ENCODE data around the gene EXTL2.
"Not testable (repeated sequence)": the region's sequence is repeated elsewhere in the genome, so short reads cannot be mapped to it uniquely, and the experiment has no call there.

DNA sequence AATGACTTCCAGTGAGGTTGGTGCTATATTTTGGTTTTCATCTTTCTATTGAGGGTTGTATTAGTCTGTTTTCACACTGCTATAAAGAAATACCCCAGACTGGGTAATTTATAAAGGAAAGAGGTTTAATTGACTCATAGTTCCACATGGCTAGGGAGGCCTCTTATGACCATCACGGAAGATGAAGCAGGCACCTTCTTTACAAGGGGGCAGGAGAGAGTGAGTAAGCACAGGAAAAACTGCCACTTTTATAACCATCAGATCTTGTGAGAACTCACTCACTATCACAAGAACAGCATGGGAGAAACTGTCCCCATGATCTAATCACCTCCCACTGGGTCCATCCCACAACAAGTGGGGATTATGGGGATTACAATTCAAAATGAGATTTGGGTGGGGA lies 5.6 kb downstream of the EXTL2 start:
- TF ChIP-seq RAD21 (CRISPR knock-in tag; conservative IDR thresholded peaks at IDR 0.05 in 1 of 2, IDR thresholded peaks at IDR 0.05 in 1 of 2); RFX5 (IDR thresholded peaks at IDR 0.05; ENCODE audit: low read depth, low read length); CTCF (IDR thresholded peaks at IDR 0.05 in 2 of 3, conservative IDR thresholded peaks at IDR 0.05 in 1 of 3; ENCODE audit: insufficient read depth in 2 of 3, low read depth in 1 of 3, low read length in 3 of 3); ZNF785 (CRISPR knock-in tag; IDR thresholded peaks at IDR 0.05); ZNF695 (CRISPR knock-in tag; IDR thresholded peaks at IDR 0.05); EZH2 (IDR thresholded peaks at IDR 0.05; ENCODE audit: borderline replicate concordance, low read depth, low read length); SREBF1 (IDR thresholded peaks at IDR 0.05; ENCODE audit: borderline replicate concordance, low read depth, low read length); PBX2 (CRISPR knock-in tag; IDR thresholded peaks at IDR 0.05; ENCODE audit: low read depth); PBX2 (tag; conservative IDR thresholded peaks at IDR 0.05; ENCODE audit: low read depth); FOXM1 (IDR thresholded peaks at IDR 0.05; ENCODE audit: low read depth); FOXM1 (CRISPR knock-in tag; IDR thresholded peaks at IDR 0.05; ENCODE audit: low read depth); RNF2 (IDR thresholded peaks at IDR 0.05): not testable (repeated sequence)
